ENCODE measurements around the gene PP2D1. TPM values are rescaled to one million over a fixed set of nuclear protein-coding genes. Genes with fewer than 3 reads are reported as not detected.

PP2D1 gene, protein sequence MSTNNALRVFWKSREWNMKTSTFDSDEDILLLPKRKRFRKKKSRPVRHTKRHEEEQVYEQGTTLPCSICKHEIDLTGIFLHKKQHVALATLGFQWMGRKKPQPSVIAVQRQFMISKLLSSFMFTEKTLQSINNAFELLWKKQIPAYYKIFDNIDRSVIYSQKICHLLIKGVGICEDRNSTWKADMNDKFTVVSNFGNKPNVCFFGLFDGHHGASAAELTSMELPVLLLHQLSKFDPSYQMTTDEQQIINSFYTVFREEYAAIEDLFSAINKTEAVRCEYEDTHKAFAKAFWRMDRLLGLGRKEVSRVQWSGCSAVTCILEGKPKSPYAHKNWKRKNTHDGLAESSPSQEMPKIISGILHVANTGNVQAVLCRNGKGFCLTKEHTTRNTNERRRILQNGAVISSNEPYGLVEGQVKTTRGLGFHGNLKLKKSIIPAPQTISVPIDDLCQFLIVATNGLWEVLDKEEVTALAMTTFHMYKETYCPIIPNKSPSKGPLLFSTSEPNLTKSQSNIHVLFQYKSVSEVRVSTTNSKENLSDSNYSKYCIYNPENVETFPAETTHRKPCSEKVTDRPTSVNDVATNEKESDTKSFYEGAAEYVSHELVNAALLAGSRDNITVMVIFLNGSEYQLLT
- under 1 TPM; 0.19 to 0.91 (median 0.34) TPM for polyA plus RNA-seq

DNA sequence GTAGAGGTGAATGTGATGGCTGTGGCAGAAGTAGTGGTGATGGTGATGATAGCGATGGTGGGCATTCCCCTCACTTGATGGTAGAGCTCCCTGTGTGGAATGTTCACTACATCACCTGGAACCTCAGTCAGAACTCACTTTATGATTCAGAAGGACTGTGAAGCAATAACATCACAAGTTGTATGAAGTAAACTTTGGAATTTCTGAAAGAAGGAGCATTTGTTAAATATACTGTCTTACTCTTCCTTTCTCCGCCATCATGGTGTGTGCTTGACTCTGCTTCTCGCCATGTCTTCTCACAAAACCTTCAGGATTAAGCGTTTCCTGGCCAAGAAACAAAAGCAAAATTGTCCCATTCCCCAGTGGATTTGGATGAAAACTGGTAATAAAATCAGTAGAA, at the start of gene PP2D1:
Gene PP2D1, minus strand, starts transcription at position 101 of the 400 bp plus-strand sequence. CDS start 192 bp downstream, outside the sequence.
- no peak within 1 kb of the TSS for H3K4me3 Mint-ChIP-seq
- H3K27ac Mint-ChIP-seq: no peak within 1 kb of the TSS
- H3K9me3 Mint-ChIP-seq: no peaks in the 10 kb centered on the region
- H3K4me1 Mint-ChIP-seq: no peaks in the 10 kb centered on the region
- no peaks in the 10 kb centered on the region for H3K27me3 Mint-ChIP-seq (ENCODE audit: low read depth in 3 of 3)
- H3K36me3 Mint-ChIP-seq: no peaks in the 10 kb centered on the region
- no peak for DNase-seq

DNA sequence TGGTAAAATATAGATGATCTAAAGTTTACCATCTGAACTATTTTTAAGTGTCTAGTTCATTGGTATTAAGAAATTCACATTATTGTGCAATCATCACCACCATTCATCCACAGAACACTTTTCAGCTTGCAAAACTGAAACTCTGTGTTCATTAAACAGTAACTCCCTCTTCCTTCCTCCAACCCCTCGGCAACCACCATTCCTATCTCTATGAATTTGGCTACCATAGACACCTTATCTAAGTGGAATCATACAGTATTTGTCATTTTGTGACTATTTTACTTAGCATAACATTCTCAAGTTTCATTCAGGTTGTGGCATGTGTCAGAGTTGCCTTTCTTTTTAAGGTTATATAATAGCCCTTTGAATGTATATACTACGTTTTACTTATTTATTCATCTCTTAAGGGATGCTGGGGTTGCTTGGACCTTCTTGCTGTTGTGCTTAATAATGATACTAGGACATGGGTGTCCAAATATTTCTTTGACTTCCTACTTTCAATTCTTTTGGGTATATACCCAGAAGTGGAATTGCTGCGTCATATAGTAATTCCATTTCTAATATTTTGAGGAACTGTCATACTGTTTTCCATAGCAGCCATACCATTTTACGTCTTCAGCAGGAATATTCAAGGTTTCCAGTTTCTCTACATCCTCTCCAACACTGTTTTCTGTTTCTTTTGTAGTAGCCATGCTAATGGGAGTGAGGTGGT, 49.1 kb upstream of the PP2D1 start:
- Mint-ChIP-seq H3K27ac (peak overlapping the region; percentile 32 to 82 (median 62)), H3K4me3 (peak overlapping the region; percentile 28 to 78 (median 52)), H3K4me1 (peaks cover 58 to 60% of the 10 kb centered on the region in 2 donors), H3K36me3 (peaks cover 3 to 4% (median 3%) of the 10 kb centered on the region in 3 donors), H3K27me3 (ENCODE audit: low read depth in 3 of 3) (peaks cover 0 to 4% (median 0%) of the 10 kb centered on the region in 3 donors), H3K9me3 (no peaks in the 10 kb centered on the region)
- DNase-seq: peak; percentile 14 to 25 (median 21)

DNA sequence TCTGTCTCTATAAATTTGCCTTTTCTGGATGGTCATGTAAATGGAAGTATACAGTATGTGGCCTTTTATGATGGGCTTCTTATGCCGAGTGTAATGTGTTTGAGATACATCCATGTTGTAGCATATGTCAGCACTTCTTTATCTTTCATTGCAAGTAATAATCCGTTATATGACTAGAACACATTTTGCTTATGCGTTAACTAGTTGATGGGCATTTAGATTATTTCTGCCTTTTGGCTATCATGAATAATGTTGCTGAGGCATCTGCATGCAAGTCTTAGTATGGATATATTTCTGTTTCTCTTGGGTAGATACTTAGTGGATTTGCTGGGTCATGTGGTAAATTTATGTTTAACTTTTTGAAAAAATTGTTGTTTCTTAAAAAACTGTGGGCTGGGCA, 47.9 kb upstream of the PP2D1 start:
- H3K27ac Mint-ChIP-seq: peak overlapping the region; percentile 47 to 77 (median 72)
- DNase-seq: no peak
- H3K4me1 Mint-ChIP-seq: peaks cover 46 to 48% of the 10 kb centered on the region in 2 donors
- peak overlapping the region in 3 of 5 donors; percentile 17 to 44 (median 31) for H3K4me3 Mint-ChIP-seq
- no peaks in the 10 kb centered on the region for H3K9me3 Mint-ChIP-seq
- peaks cover 3 to 4% (median 3%) of the 10 kb centered on the region in 3 donors for H3K36me3 Mint-ChIP-seq
- H3K27me3 Mint-ChIP-seq (ENCODE audit: low read depth in 3 of 3): peaks cover 0 to 4% (median 0%) of the 10 kb centered on the region in 3 donors

DNA sequence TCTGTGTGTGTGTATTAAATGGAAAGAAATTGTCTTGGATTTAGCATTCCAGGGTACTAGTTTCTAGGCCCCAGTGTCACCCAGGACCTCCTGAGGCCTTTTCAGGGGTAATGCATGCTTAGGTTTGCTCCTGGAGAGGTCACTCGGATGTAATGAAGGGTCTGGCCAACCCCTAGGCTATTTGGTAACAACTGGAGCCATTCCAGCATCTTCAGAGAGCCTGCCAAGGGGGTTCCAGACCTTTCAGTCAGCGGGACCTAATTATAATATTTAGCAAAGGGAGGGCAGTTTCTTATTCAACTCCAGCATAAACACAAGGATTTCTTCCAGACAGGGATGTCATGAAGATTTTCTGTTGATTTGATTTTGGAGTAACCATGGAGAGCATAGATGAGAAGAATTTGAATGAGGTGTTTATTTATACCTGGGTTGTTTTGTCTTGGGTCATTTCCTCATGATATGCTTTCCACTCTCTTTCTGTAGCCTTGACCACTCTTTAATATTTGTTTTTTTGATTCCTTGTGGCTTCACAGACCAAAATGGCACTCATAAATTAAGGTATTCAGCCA, 45.6 kb upstream of the PP2D1 start:
- H3K4me1 Mint-ChIP-seq: peaks cover 30 to 33% of the 10 kb centered on the region in 2 donors
- DNase-seq: no peak
- H3K27ac Mint-ChIP-seq: peak overlapping the region in 1 of 6 donors; percentile 39
- H3K36me3 Mint-ChIP-seq: peaks cover 3 to 4% (median 3%) of the 10 kb centered on the region in 3 donors
- peaks cover 0 to 7% (median 1%) of the 10 kb centered on the region in 3 donors for H3K27me3 Mint-ChIP-seq (ENCODE audit: low read depth in 3 of 3)
- H3K4me3 Mint-ChIP-seq: no peak overlapping the region
- H3K9me3 Mint-ChIP-seq: no peaks in the 10 kb centered on the region

DNA sequence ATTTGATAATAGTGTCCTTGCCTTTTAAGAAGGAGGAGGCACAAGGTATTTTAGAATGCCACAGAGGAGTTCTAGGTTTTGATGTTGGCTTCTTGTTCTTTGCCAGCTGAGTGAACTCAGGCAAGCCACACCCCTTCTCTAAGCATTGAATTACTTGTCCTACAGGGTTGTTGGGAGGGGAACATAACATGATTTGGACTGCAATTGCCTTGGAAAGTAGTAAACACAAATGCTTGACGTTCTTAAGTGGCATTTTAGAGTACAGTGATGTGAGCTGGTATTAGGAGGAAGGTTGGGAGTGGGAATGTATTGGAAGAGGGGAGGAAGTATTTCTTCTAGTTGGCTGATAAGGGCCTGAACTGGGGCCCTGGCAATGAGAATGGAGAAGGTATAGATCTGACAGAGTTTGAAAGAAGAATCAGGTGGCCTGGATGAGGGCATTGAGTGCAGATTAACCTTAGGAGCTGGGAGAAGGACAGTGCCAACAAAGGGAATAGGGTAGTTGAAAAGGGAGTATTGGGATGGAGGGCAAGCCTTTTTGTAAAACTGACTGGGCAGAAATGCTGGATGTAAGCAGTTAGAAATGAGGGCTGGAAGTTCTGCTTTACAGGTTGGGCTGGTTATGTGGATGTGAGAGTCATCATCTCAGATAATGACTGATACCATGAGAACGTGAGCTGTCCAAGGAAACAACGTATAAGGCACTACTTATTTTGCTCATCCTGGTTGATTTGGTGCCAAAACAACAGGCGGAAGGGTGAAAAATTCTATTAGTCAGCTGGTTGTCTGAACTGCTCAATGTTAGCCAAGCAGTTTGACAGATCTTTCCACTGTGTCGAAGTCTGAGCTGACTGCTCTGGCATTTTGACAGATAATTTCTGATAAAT, 44.9 kb upstream of the PP2D1 start:
- no peaks in the 10 kb centered on the region for H3K9me3 Mint-ChIP-seq
- peaks cover 0 to 7% (median 1%) of the 10 kb centered on the region in 3 donors for H3K27me3 Mint-ChIP-seq (ENCODE audit: low read depth in 3 of 3)
- no peak overlapping the region for H3K27ac Mint-ChIP-seq
- H3K4me3 Mint-ChIP-seq: no peak overlapping the region
- H3K4me1 Mint-ChIP-seq: peaks cover 32 to 36% of the 10 kb centered on the region in 2 donors
- DNase-seq: no peak
- H3K36me3 Mint-ChIP-seq: peaks cover 3 to 4% (median 3%) of the 10 kb centered on the region in 3 donors

DNA sequence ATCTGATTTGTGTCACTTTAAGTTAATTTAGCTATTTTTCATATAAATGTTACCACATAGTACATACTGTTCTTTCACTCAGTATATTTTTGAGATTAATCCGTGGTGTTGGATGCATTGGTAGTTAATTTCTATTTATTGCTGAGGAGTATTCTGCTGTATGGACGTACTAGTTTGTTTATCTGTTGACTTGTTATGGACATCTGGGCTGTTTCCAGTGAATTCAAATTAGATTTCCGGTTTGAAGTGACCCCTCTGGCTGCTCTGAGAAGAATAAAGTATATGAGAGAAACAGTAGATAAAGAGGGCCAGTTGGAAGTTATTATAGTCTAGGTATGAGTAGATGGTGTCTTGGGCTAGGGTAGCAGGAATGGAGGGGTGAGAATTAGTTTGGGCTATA, 43.8 kb upstream of the PP2D1 start:
- DNase-seq: no peak
- peaks cover 3 to 4% (median 3%) of the 10 kb centered on the region in 3 donors for H3K36me3 Mint-ChIP-seq
- H3K27ac Mint-ChIP-seq: no peak overlapping the region
- H3K9me3 Mint-ChIP-seq: no peaks in the 10 kb centered on the region
- H3K4me3 Mint-ChIP-seq: no peak overlapping the region
- H3K4me1 Mint-ChIP-seq: peaks cover 35 to 40% of the 10 kb centered on the region in 2 donors
- peaks cover 0 to 7% (median 1%) of the 10 kb centered on the region in 3 donors for H3K27me3 Mint-ChIP-seq (ENCODE audit: low read depth in 3 of 3)

DNA sequence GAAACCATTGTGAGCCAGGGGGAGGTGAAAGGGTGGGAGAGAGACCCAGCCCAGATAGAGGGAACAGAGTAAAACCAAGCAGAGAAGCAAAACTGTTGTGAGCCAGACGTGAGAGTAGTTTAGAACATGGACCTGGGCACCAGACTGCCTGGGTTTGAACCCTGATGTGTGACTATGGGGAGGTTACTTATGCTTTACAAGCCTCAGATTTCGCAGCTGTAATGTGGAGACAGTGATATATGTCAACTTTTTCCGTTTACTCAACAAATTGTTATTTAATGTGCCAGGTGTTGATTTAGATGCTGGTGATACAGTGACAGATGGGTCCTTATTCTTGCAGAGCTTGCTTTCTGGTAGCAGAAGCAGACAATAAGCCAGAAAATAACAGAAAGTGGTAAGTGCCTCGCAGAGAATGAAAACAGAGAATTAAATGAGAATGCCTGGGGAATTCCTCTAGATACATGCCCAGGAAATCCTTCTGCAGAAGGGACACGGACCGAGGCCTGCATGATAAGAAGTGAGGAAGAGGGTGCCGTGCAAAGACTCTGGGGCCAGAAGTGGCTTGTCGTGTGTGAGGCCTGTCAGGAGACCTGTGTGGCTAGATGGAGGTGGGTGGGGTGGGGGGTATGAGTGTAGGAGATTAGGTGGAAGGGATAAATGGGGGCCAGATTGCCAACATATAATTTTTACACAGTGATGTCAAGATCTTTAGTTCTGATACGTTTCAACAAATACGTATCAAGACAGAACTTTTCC, 43.1 kb upstream of the PP2D1 start:
- Mint-ChIP-seq H3K36me3 (peaks cover 3 to 4% (median 3%) of the 10 kb centered on the region in 3 donors), H3K27ac (no peak overlapping the region), H3K4me1 (peaks cover 37 to 41% of the 10 kb centered on the region in 2 donors), H3K9me3 (no peaks in the 10 kb centered on the region), H3K4me3 (no peak overlapping the region), H3K27me3 (ENCODE audit: low read depth in 3 of 3) (peaks cover 0 to 7% (median 1%) of the 10 kb centered on the region in 3 donors)
- DNase-seq: no peak

DNA sequence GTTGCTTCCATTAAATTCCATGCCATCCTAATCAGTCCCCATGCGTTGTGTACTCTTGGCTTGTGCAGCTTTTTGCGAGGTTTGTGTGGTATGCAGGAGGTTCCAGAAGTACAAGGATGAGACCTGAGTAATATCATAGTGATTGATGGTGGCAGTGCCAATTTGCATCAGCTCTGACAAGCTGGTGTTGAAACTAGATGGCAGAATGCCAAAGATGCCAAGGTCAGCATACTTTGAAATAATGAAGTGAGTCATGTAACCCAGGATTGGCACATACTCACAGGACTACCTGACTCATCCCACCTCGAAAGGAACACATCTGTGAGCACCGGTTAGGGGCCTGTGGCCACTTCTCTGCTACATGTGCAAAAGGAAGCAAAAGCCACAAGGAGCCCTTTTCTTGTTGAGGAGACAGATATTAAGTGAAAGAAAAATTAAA, 42.5 kb upstream of the PP2D1 start:
- H3K4me1 Mint-ChIP-seq: peaks cover 37 to 41% of the 10 kb centered on the region in 2 donors

DNA sequence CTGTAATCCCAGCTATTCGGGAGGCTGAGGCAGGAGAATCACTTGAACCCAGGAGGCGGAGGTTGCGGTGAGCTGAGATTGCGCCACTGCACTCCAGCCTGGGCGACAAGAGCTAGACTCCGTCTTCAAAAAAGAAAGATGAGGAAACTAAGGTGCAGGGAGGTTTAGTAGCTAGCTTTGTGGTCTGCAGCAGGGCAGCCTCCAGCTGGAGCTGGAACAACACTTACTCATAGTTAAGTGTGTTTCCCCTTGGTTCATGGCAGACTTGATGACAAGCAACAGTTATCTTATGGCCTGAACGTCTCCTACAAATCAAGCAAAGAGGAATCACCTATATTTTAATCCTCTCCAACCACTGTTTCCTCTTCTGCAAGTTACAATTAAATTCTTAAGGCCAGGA, 40.8 kb upstream of the PP2D1 start:
- Mint-ChIP-seq H3K4me3 (no peak overlapping the region), H3K4me1 (peaks cover 50 to 53% of the 10 kb centered on the region in 2 donors)

More for the DNA sequence above, 42.5 kb upstream of the PP2D1 start:
- peaks cover 0 to 3% (median 1%) of the 10 kb centered on the region in 3 donors for H3K27me3 Mint-ChIP-seq (ENCODE audit: low read depth in 3 of 3)
- no peaks in the 10 kb centered on the region for H3K9me3 Mint-ChIP-seq
- H3K4me3 Mint-ChIP-seq: no peak overlapping the region
- DNase-seq: peak; percentile 71 to 85 (median 72)
- no peak overlapping the region for H3K27ac Mint-ChIP-seq
- H3K36me3 Mint-ChIP-seq: no peaks in the 10 kb centered on the region

DNA sequence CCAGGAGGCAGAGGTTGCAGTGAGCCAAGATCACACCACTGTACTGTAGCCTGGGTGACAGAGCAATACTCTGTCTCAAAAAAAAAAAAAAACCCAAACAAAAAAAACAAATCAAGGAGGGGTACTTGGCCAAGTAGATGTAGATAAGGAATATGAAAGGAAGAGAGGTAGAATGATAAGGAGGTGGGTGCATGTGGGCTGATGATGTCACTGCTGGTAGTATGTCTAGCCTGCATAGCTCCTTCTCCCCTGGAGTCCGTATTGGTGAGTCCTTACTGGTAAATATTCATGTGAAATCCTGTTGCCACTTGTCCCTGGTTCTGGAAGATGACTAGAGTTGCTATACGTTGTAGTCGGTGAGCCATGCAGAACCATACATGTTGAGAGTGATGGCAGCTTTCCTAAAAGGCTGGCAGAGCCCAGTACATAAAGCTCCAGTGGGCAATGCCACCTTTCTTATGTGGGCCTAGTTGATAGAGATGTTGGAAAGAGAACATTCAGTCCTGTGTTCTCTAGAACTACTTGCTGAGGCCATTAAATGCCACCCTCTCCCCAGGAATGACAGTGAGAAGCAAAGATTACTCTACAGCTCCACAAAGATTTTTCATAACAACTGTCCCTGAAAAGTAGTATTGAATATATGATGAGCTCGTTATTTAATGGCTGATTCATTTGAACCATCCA, 39.2 kb upstream of the PP2D1 start:
- Mint-ChIP-seq H3K27ac (peak overlapping the region; percentile 9 to 71 (median 56)), H3K36me3 (peaks cover 0 to 3% (median 0%) of the 10 kb centered on the region in 3 donors), H3K9me3 (no peaks in the 10 kb centered on the region), H3K27me3 (ENCODE audit: low read depth in 3 of 3) (peaks cover 0 to 3% (median 1%) of the 10 kb centered on the region in 3 donors), H3K4me3 (peak overlapping the region in 2 of 5 donors; percentile 3 to 22), H3K4me1 (peaks cover 65 to 69% of the 10 kb centered on the region in 2 donors)
- DNase-seq: no peak

More for the DNA sequence above, 40.8 kb upstream of the PP2D1 start:
- H3K36me3 Mint-ChIP-seq: no peaks in the 10 kb centered on the region
- no peaks in the 10 kb centered on the region for H3K9me3 Mint-ChIP-seq
- peak overlapping the region; percentile 9 to 85 (median 62) for H3K27ac Mint-ChIP-seq
- DNase-seq: no peak
- peaks cover 0 to 3% (median 1%) of the 10 kb centered on the region in 3 donors for H3K27me3 Mint-ChIP-seq (ENCODE audit: low read depth in 3 of 3)

DNA sequence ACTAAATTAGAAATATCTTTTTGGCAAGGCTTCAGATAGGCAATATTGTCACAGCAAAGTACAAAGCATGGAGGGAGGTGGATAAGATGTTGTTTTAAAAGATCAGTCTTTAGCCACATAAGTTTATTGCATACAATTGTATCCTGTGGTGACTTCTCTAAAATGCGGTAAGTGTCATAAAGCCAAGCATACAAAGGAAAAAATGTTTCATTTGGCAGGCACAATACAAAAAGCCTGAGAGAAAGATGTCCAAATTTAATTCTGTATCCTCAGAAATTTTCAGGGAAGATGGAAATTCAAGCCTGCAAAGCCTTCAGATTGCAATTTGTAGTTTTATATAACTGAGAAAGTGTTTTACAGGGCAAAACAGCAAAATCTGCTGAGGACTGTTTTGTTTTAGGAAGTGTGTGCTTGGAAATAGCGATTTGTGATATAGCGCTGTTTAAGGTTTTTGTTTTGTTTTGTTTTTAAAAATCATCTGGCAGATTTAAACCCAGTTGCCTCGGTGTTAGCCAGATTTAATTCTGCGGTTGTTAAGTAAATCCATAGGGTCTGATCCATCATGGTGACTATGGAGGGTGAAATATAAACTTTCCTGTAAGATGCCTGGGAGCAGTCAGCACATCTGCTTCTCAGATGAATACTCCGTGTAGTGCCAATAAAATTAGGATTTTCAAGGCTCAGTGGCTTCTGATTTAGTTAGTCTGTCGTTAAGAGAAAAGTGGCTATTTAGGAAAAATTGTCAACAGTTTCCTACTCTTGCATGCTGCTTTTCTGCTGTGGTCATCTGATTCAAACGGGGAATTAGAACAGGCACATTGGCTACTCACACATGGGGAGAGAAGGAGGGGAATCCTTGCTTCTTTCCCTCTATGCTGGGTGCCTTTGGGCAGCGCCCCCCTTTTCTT, 36.2 kb upstream of the PP2D1 start:
- peak overlapping the region in 2 of 5 donors; percentile 17 to 79 for H3K4me3 Mint-ChIP-seq
- H3K27me3 Mint-ChIP-seq (ENCODE audit: low read depth in 3 of 3): peaks cover 0 to 3% (median 0%) of the 10 kb centered on the region in 3 donors
- H3K27ac Mint-ChIP-seq: peak overlapping the region; percentile 34 to 83 (median 76)
- peaks cover 0 to 3% (median 0%) of the 10 kb centered on the region in 3 donors for H3K36me3 Mint-ChIP-seq
- H3K4me1 Mint-ChIP-seq: peaks cover 90 to 98% of the 10 kb centered on the region in 2 donors
- no peaks in the 10 kb centered on the region for H3K9me3 Mint-ChIP-seq
- DNase-seq: no peak
